Activated T-cell treated with anti-CD3 and anti-CD28 coated beads for 4 hours (primary cell): ENCODE measurements around the gene KCND3.

Experiments
- DNase-seq: peaks from one replicate; pipeline ENCODE4 v3.0.0-alpha.2; 2020

KCND3 gene

DNA sequence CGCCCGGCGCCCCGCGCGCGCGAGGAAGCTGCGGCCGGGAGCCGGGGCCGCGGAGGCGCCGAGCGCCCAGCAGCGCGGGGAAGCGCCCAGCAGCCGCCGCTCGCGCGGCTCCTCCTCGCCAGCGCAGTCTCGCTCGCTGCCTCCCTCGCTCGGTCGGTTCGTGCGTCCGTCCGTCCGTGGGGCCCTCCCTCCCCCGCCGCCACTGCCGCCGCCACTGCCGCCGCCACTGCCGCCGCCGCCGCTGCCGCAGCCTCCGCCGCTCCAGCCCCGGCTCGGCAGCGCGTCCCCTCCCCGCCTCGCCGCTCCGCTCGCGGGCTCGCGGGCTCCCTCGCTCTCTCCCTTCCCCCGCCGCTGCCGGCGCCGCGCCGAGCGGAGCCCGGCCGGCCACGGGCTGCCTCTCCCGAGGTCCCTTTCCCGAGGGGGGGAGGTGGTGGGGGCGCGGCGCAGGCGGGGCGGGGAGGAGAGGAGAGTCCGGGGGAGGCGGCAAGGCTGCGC is at the start of gene KCND3:
Gene KCND3, minus strand, starts transcription at position 138 of the 495 bp plus-strand sequence.
- DNase-seq: no peak

DNA sequence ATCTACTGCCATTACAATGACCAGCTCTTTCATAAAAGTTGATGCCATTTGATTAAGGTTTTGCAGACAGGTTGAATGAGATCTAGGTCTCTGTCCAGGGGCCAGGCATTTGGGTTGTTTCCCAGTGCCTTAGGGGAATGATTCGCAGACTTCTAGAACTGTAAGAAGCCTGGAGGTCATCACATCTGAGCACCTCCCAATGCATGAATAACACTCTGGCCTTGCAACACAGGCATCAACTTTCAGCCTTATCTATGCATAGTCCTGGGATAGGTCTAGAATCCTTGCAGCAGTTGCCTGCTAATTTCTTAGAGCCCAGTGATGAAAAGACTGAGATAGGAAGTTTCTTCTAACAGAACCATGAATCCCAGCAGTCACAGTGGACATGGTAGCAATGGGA is 44.8 kb upstream of the KCND3 start:
- DNase-seq: no peak

DNA sequence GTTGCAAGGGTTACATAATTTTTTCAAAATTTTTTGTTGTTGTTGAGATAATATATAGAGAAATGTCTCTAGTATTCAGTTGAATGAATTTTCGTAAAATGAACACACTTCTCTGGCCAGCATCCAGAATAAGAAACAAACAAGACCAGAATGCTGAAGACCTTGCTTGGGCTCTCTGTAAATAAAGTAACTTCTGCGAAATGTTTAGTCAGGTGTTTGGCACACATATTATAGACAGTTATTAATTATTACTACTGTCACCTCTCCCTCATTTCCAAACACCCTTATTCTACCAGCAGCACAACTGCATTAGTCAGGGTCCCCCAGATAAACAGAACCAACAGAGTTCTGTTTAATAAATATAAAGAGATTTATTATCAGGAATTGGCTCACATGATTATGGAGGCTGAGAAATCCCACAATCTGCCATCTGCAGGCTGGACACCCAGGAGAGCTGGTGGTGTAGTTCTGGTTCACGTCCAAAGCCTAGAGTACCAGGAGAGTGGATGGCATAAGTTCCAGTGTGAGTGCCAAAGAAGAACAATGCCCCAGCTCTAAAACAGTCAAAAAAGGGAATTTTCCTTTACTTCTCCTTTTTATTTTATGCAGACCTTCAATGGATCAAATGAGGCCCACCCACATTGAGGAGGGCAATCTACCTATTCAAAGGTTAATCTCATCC is 44.1 kb upstream of the KCND3 start:
- no peak for DNase-seq

DNA sequence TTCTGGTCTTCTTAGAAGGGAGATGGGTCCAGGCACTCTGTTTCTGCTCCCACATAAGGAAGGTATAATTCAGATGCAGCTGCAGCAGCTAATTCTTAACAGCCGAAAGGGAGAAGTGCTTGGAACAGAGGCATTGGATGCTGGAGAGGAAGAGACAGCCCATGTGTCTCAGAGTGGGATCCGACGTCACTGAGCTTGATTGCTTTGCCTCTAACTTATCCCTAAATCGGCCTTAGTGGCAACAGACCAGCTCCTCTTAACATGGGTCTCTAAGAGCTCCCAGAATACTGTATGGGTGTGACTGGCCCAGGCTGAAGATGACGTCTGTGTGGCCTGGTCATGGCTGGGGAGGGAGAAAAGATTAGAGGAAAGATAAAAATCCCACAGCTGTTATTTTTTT is 40.7 kb upstream of the KCND3 start:
- DNase-seq: no peak

DNA sequence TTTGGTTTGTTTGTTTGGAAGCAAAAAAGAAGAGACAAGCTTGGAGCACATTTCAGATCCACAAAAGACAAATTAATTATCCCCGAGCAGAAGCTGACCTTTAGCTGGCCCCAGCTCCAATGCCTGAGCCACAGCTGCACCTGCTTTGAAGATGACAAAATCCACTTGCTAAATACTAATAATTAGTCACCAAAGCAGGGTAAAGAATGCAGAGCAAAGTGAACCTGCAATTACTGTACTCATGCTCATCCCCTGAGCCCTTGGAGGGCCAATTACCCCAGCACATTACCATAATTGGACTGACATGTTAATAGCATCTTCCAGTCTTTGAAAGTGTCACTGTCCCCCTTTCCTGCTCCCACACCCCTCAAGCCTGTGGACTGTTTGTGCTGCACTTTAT is 38.2 kb upstream of the KCND3 start:
- DNase-seq: no peak

DNA sequence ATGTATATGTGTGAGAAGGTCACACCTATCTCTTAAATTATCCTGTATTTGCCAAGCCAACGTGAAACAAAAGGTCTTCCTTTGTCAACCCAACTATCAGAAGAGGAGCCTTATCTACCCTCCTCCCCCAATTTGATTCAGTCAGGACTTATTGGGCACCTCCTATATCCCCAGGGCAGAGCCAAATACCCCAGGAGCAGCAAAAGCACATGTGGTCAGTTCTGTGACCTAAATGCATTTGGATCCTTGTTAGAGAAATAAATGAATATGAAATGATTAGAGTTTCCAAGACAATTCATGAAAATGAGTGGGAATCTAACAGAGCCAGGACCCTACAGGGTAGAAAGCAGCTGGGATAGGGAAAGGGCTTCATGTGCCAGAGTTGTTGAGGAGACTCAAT is 37.0 kb upstream of the KCND3 start:
- no peak for DNase-seq

DNA sequence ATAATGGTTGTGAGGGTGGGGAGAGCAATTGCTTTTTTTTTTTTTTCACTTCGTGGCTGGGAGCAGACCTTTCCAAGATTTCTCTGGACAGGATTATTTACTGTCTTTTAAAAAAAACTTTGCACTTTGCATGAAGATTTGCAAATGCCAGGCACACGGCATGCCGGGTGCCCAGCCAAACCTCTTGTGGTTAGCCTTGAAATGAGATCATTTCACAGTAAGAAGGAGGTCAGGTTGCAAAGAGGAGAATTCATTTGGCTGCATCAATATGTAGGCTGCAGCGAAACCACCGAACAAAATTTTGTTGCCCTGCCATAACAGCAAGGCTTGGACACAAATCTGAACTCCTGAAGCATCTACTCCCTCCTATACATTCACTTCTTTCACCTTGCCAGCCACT is 36.5 kb upstream of the KCND3 start:
- no peak for DNase-seq

DNA sequence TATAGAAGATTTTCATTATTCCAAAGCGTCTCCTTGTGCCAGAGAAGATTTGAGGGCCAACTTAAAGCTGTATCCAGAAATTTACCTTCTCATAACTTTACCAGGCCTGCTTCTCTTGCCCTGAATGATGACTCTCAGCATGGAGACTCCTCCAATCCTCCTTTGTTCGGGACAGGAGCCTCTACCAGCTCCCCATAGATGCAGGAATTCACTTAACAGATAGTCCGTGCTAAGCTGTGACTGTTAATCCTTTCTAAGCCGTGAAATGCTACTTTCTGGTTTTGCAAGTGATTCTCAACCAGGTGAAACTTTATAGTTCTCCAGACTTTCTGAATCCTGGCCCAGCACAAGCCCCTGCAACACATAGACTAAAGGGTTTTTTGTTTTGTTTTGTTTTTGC is 31.8 kb upstream of the KCND3 start:
- no peak for DNase-seq

DNA sequence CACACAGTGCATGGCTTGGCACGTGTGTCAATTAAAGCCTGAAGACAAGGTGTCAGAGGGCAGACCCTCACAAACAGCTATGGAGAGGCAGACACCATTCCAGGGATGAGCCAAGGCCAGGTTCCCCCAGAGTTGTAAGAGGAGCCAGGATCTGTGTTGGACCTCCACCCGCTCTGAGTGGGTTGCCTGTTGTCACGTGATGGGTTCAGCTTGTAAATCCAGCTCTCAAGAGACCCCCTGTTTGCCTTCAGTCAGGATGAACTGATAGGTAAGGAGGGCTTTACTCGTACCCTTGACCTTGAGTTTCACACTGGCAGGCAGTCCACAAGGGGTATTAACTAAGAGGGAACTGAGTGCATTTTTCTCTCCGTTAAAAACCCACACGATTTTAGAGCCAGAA is 27.7 kb upstream of the KCND3 start:
- DNase-seq: no peak

DNA sequence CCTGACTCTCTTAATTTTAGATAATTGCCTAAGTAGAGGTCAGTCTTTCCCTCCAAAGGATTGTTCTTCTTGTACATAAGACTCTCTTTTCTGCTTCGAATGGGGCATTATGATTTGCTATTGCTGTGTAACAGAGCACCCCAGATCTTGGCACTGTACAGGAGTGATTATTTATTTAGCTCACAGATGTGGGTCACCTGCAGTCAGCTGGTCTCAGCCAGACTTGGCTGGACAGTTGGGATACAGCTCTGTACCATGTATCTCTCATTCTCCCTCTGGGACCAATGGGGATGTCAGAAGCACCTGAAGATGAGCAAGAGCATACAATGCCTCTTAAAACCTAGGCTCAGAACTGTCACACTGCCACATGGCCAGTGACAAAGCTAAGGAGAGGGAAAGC is 23.4 kb upstream of the KCND3 start:
- no peak for DNase-seq

DNA sequence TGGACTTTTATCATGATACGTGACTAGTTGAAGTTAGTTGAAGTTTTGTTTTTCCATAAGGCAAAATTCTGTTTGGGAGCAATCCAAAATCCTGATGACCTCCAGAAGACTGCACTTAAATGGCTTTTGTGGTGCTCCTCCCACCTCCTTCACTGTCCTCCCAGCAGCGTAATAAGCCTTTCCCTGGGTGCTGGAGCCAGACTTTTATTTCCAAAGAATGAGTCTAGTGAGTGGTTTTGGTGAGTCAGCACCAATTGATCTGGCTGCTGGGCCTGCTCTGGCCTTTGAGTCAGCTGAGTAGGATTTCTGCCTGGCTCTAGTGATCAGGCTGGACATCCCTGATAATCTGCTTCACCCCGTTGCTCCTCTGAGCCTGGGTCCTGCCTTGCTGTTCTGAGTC is 21.7 kb upstream of the KCND3 start:
- no peak for DNase-seq

DNA sequence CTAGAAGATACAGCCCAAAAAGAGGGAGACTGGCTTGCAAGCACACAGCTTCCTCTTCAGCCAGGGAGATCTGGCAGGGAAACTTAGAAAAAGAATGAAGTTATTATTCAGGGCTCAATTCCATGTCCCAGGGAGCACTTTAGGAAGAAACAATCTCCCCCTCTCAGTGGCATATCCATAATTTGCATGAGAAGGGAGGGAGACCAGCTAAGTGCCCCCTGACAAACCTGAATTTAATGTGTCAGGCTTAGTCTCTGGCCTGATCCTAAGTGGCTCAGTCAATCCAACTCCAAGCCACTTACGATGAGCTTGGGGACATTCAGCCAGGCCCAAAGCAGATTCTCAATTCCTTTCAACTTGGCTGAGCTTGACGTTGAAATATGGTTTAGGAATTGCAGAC is 17.7 kb upstream of the KCND3 start:
- no peak for DNase-seq

DNA sequence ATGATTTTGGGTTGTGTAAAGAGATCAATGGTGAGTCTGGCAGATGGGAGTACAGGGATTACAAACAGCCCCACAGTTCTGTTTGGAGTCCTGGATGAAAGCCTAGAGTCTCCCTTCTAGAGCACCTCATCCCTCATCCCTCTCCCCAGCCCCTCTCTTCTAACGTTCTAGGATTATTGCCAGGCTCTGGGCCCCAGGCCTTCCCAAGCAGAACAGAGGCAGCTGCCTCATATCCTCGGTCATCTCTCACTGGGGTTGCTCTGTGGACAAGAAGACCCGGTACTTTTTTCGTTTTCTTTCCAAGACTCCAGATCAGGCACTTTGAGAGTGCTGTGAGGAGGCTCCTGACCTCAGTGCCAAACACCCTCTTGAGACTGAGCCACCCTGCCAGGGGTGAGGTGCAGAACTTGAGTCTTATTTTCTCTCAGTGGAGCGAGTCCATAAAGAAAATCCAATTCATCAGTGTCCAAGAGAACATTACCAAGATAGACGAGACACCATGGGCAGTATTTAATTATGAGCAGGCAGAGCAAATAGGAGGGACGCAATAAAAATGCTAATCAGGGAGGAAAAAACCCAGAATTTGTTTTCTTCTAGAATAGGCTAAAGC is 17.1 kb upstream of the KCND3 start:
- DNase-seq: no peak

DNA sequence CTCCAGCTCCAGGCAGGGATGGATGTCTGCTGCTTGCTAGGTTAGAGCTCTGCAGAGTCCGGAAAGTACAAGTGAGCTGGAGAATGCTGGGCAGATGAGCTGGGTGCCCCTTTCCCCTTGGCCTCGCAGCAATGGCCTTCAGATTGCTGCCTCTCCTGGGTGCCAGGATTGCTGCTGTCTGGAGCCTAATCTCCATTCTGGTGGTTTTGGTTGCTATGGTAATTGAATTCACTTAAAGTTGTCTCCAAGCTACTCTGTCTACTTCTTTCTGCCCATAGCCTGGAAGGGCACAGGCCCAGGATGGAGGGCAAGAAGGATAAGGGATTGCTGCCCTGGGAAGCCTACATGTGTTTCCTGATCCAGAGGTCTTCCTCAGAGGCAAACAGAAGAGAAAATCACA is 14.6 kb upstream of the KCND3 start:
- no peak for DNase-seq

DNA sequence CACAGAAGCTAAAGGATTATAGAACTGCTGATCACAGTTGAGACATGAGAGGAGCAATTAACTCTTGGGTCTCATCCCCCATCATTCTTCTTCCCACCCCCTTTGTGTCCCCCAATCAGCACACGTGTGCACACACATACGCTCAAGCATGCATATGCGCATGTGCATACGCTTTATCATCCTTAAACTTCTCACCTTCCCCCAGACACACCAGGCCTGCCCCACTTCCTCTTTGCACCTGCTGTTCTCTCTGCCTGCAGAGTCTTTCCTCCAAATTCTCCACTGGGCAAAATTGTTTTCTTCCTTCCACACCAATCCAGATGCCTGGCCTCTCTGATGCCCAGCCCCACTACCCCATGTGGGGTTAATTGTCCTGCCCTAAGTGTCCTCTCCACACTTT is 13.0 kb upstream of the KCND3 start:
- DNase-seq: no peak

DNA sequence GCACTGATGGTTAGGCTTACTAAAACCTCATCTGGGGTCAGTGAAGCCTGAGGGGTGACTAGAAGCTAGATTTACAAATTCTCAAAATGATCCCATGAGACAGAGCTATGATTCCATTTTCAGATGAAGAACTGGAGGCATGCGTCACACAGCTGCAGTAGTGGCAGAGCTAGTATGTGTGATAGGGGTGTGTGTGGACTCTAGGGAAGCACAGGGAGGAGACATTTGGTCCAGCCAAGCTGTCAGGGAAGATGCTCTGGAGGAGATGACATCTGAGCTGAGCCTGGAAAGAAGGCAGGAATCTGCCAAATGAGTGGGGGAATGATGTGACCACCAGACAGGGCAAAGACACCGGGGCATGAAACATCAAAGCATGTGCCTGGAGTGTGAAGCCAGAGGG is 12.0 kb upstream of the KCND3 start:
- DNase-seq: no peak

DNA sequence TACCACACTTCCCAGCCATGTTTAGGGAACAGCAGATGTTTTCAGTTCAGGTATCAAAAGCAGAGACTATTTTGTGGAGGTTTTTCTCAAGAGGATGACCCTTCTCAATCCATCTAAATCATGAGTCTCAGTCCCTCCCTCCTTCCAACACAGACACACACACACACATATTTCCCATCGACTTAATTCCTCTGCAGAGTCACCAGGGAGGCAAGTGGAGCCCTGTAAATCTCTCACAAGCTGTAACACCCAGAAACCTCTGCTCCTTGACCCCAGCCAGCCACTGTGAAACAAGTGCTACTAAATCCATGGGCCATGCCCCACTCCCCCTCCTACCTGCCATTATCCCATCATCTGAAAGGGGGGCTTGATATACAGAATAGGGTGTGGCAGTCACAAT is 10.6 kb upstream of the KCND3 start:
- no peak for DNase-seq

DNA sequence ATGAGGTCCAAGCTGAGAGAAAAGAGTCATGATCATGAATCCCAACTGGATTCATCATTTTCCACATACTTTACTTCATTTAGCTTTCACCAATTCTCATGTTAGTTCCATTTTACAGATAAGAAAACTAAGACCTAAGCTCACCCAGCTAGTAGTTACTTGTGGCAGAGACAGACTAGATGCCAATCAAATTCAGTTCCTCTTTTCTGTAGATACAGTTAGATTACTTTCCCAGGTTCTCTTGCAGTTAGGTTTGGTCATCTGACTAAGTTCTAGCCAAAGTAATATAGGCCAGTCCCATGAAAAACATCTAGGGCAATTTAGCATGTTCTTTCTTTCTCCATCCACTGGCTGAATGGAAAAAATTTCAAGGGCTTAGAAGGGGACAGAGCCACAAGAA is 8.9 kb upstream of the KCND3 start:
- no peak for DNase-seq

DNA sequence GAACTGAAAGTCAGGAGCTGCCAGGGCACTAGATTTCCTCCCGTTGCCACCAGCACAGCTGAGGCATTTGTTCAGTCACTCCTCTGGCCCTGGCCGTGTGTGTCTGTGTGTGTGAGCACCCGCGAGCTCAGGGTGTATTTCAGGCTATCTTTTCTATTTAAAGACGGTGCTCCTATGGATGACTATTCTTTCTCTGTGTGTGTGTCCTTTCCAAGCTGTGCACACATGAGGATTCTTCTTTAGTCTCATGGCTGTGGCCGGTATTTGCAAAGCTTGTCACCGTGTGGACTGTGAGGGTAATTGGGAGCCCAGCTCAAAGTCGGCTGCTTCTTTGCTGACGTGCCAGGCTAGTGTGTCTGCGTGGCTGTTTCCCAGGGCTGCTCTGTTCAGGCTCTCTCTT is 3.0 kb upstream of the KCND3 start:
- DNase-seq: no peak

DNA sequence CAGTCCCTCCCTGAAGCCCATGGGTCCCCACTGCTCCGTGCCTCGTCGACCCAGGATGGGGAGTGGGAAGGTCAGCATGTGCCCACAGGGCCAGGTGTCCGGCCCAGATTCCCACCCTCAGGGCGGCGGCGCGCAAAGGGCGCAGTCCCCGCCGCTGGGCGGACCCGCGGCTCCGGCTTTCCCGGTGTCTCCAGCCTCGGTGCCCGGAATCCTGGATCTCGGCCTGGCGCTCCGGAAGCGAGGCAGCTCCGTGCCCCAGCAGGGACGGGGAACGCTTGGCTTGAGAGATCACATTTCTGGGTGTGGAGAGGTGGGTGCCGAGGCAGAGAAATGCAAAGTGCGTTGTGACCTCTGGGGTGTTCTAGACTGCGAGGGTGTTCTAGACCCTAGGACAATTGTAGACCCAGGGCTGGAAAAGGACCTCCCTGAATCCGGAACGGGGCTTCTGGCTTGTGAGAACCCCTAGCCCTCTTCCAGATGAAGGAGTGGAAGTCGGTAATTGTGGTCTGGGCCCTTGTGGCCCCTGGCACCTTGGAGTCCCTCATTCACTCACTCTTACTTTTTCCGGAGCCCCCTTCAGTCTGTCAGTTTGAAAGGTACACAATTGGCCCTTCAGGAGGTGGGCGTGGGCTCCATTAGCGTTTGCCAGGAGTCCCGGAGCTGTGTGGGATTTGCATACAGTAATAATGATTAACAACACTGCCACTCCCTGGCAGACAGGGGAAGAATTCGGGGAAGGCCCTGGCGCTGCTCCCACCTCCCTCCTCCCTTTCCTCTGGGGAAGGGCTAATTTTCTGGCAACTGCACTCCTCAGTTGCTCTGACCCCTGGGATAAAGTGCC is 1.6 kb upstream of the KCND3 start:
- no peak for DNase-seq

DNA sequence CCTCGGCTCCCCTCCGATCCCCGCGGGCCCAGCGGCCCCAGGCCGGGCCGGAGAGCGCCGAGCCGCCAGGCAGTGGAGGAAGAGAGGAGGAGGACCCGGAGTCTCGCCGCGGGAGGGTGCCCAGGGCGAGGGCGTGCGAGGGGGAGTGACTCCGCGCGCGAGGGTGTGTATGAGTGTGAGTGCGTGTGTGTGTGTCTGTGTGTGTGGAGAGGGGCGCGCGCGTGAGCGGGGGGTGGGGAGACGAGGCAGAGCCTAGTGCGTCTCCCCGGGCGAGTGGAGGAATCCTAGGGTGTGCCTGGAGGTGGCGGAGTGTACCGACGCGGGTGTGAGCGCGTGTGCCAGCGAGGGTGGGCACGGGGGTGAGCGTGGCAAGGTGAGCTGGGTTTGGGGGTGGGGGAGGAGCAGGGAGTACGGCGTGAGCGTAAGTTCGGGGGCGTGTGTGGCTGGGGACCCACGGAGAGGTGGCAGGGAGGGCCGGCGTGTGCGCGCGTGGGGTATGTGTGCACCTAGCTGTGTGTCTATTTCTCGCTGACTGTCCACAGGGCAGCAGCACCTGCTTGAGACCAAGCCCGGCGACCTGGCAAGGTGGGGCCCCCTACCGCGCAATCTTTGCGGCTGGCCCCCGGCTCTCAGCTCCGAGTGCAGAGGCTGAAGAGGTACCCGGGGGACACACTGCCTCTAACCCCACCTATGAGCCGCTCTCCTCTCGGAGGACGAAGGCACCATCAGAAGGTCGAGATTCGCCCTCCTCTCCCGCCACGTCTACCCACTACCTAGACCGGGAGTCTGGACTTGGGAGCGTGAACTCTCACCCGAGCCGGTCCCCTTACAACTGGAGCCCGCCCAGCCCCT is 784 bp upstream of the KCND3 start:
- no peak for DNase-seq

DNA sequence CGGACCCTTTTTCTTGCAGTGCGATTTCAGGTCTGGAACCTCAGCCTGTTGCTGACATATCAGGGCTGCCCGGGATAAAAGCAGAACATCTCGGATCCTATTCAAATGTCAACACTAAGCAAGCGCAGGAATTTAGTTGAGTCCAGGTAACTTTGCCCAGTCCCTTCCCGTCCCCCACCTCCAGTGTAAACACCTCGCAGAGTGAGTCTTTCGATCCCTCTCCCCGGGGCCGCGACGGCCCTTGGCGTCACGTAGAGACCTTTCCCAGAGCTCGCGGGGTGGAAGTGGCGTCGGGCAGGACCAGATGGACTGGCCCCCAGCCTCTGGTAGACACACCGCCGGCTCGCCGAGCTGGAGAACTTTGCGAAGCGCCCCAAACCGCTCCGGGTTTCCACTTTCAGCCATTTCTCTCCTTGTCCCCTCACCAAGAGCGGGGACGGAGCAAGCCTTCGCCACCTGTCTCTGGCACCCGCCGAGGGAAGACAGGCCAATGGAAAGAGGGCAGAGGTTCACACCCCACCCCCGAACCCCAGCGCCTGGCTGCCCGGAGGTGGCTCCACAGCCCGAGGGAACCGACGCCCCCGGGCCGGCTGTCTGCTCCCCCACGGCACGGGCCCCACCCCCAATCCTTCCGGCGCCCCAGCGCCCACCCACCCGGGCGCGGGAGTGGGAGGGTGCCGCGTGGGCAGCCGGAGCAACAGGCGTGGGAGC is 570 bp downstream of the KCND3 start:
- DNase-seq: peak; percentile 8

DNA sequence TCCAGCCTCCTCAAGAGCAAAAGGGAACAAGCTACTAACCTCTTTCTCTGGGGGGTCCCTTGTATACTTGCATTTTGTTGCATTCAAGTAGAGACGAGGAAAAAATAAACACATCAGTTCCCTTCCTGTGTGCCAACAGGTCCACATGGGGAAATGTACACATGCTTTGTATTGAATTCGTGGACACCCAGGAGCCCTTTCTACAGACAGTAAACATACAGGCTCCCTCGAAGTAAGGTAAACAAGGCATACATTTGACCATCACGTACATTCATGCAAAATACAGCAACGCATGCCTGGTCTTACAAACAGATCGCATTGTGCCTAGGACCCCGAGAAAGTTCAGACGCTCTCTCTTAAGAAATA is 1.1 kb downstream of the KCND3 start:
- DNase-seq: no peak
